ENCODE measurements around the gene MOCOS.
"Not testable (repeated sequence)": the region's sequence is repeated elsewhere in the genome, so short reads cannot be mapped to it uniquely, and the experiment has no call there.

The MOCOS gene

GRCh38 chr18:36205166-36205565 is 17.9 kb downstream of the MOCOS start:
- no peak for DNase-seq

- DNase-seq: no peak
Measured at GRCh38 chr18:36207303-36207702, 20.0 kb downstream of the MOCOS start.

- not testable (repeated sequence) for DNase-seq
Measured at GRCh38 chr18:36207969-36208368, 20.7 kb downstream of the MOCOS start.

- DNase-seq: no peak
Measured at GRCh38 chr18:36211612-36212065, 24.3 kb downstream of the MOCOS start.

- no peak for DNase-seq
Measured at GRCh38 chr18:36212301-36213171, 25.2 kb downstream of the MOCOS start.

- DNase-seq: no peak
Measured at GRCh38 chr18:36214811-36215210, 27.5 kb downstream of the MOCOS start.

- no peak for DNase-seq
Measured at GRCh38 chr18:36215577-36215976, 28.3 kb downstream of the MOCOS start.

GRCh38 chr18:36217348-36217747 is 30.1 kb downstream of the MOCOS start:
- DNase-seq: no peak

- DNase-seq: no peak
Measured at GRCh38 chr18:36229188-36229587, 41.9 kb downstream of the MOCOS start.

- DNase-seq: not testable (repeated sequence)
Measured at GRCh38 chr18:36240510-36240909, 53.2 kb downstream of the MOCOS start.

GRCh38 chr18:36241831-36242230 is 54.5 kb downstream of the MOCOS start:
- DNase-seq: no peak

GRCh38 chr18:36247036-36247435 is 59.7 kb downstream of the MOCOS start:
- no peak for DNase-seq

- no peak for DNase-seq
Measured at GRCh38 chr18:36249392-36249791, 62.1 kb downstream of the MOCOS start.

GRCh38 chr18:36250827-36251226 is 63.5 kb downstream of the MOCOS start:
- no peak for DNase-seq

- no peak for DNase-seq
Measured at GRCh38 chr18:36255072-36255698, 67.9 kb downstream of the MOCOS start.

- DNase-seq: no peak
Measured at GRCh38 chr18:36256094-36256493, 68.8 kb downstream of the MOCOS start.

- no peak for DNase-seq
Measured at GRCh38 chr18:36262971-36263370, 75.7 kb downstream of the MOCOS start.

- DNase-seq: no peak
Measured at GRCh38 chr18:36264283-36264682, 77.0 kb downstream of the MOCOS start.

- DNase-seq: no peak
Measured at GRCh38 chr18:36265015-36265414, 77.7 kb downstream of the MOCOS start.

- no peak for DNase-seq
Measured at GRCh38 chr18:36269157-36269556, 81.9 kb downstream of the MOCOS start.

GRCh38 chr18:36271153-36271552 is 83.9 kb downstream of the MOCOS start:
- DNase-seq: no peak

GRCh38 chr18:36273347-36273746 is 86.0 kb downstream of the MOCOS start:
- no peak for DNase-seq

GRCh38 chr18:36274083-36274715 is 86.9 kb downstream of the MOCOS start:
- no peak for DNase-seq

- DNase-seq: no peak
Measured at GRCh38 chr18:36275561-36275960, 88.3 kb downstream of the MOCOS start.
